ENCODE data around the gene LARGE2.

GRCh38 chr11:45890886-45891550 is 31.4 kb upstream of the LARGE2 start:
- TF ChIP-seq EZH2 (IDR thresholded peaks at IDR 0.05) (no peak), POLR2AphosphoS5 (IDR thresholded peaks at IDR 0.05; ENCODE audit: borderline replicate concordance, low read depth, low read length) (no peak), FOXP2 (optimal IDR thresholded peaks at IDR 0.05; ENCODE audit: control extremely low read depth, extremely low read length, insufficient read depth) (no peak)
